ENCODE results near the gene SLC25A28. TPM values are rescaled to one million over a fixed set of nuclear protein-coding genes. Genes with fewer than 3 reads are reported as not detected.

The SLC25A28 gene
- total and polyA plus RNA-seq, 2 donors (not counting 1 experiment from before 2014, with no cell fraction given): 96.4 to 224 TPM

- intact Hi-C loops (cut with micrococcal nuclease): no loop called here
- H2AFZ ChIP-seq (ENCODE audit: insufficient read depth, low read depth, low read length, poor library complexity, severe bottlenecking): no peak overlapping the region
- no peaks in the 10 kb centered on the region for H3K9me3 ChIP-seq (ENCODE audit: control extremely low read depth in 1 of 3, control insufficient read depth in 2 of 3, insufficient read depth in 1 of 3, low read length in 2 of 3)
- no peaks in the 10 kb centered on the region for H4K20me1 ChIP-seq (ENCODE audit: control insufficient read depth, insufficient read depth, low read length, poor library complexity, severe bottlenecking)
- Mint-ChIP-seq H3K27me3 (peaks cover under 1% of the 10 kb centered on the region), H3K4me3 (no peak overlapping the region), H3K9me3 (ENCODE audit: insufficient read depth) (no peaks in the 10 kb centered on the region), H3K4me1 (peaks cover 19% of the 10 kb centered on the region), H3K27ac (no peak overlapping the region)
- H3K4me3 ChIP-seq (ENCODE audit: control extremely low read depth in 1 of 5, extremely low read depth in 1 of 5, insufficient read depth in 1 of 5, low read depth in 2 of 5, low read length in 4 of 5): no peak overlapping the region
- ChIA-PET CTCF (interaction anchor here (3.2 to 3.7 kb wide), 2 partner anchors 49 to 226 kb away, joined by 9 to 10 read pairs; no protein-coding TSS in a partner anchor), POLR2A (no interaction called here)
- DNase-seq: no peak
- no peak for TF ChIP-seq CTCF (IDR thresholded peaks at IDR 0.05)
- H3K9ac ChIP-seq (ENCODE audit: low read length): no peak overlapping the region
- H3K36me3 ChIP-seq (replicated peaks in 1 of 2; ENCODE audit: control extremely low read depth in 1 of 2, control insufficient read depth in 1 of 2, extremely low read depth in 1 of 2, insufficient read depth in 2 of 2, low read length in 1 of 2): peaks cover 0 to 2% of the 10 kb centered on the region in 2 experiments
- H3K27ac ChIP-seq (ENCODE audit: low read length in 2 of 2): no peak overlapping the region
- no peak overlapping the region for H3K4me2 ChIP-seq (replicated peaks; ENCODE audit: low read depth, low read length, poor library complexity, severe bottlenecking)
- WGBS (ENCODE audit: insufficient coverage): 100% methylated on average over 2 of the region's 6 CpGs
- H3K4me1 ChIP-seq (ENCODE audit: control insufficient read depth in 2 of 2, insufficient read depth in 2 of 2, low read length in 2 of 2): peaks cover 7 to 16% of the 10 kb centered on the region in 2 donors
- no peak for ATAC-seq (ENCODE audit: low read depth)
- H3K79me2 ChIP-seq (ENCODE audit: control insufficient read depth, insufficient read depth, low read length): no peaks in the 10 kb centered on the region
- H3K27me3 ChIP-seq (replicated peaks in 1 of 4; ENCODE audit: control extremely low read depth in 1 of 4, control insufficient read depth in 3 of 4, insufficient read depth in 4 of 4, low read length in 3 of 4): peaks cover 0 to 4% (median 0%) of the 10 kb centered on the region in 4 experiments
These were observed 41.1 kb upstream of the SLC25A28 start for GRCh38 chr10:99661377-99661763.

- Histone ChIP-seq H3K9ac (ENCODE audit: low read length) (no peak overlapping the region), H3K9me3 (ENCODE audit: control extremely low read depth in 1 of 3, control insufficient read depth in 2 of 3, insufficient read depth in 1 of 3, low read length in 2 of 3) (no peaks in the 10 kb centered on the region), H2AFZ (ENCODE audit: insufficient read depth, low read depth, low read length, poor library complexity, severe bottlenecking) (no peak overlapping the region), H3K79me2 (ENCODE audit: control insufficient read depth, insufficient read depth, low read length) (no peaks in the 10 kb centered on the region), H4K20me1 (ENCODE audit: control insufficient read depth, insufficient read depth, low read length, poor library complexity, severe bottlenecking) (no peaks in the 10 kb centered on the region), H3K4me1 (ENCODE audit: control insufficient read depth in 2 of 2, insufficient read depth in 2 of 2, low read length in 2 of 2) (peaks cover 7 to 16% of the 10 kb centered on the region in 2 donors), H3K27me3 (replicated peaks in 1 of 4; ENCODE audit: control extremely low read depth in 1 of 4, control insufficient read depth in 3 of 4, insufficient read depth in 4 of 4, low read length in 3 of 4) (peaks cover 0 to 4% (median 0%) of the 10 kb centered on the region in 4 experiments), H3K4me2 (replicated peaks; ENCODE audit: low read depth, low read length, poor library complexity, severe bottlenecking) (no peak overlapping the region), H3K27ac (ENCODE audit: low read length in 2 of 2) (no peak overlapping the region), H3K36me3 (replicated peaks in 1 of 2; ENCODE audit: control extremely low read depth in 1 of 2, control insufficient read depth in 1 of 2, extremely low read depth in 1 of 2, insufficient read depth in 2 of 2, low read length in 1 of 2) (peaks cover 0 to 2% of the 10 kb centered on the region in 2 experiments), H3K4me3 (ENCODE audit: control extremely low read depth in 1 of 5, extremely low read depth in 1 of 5, insufficient read depth in 1 of 5, low read depth in 2 of 5, low read length in 4 of 5) (no peak overlapping the region)
- CTCF ChIA-PET: interaction anchor here (0.6 to 3.7 kb wide), 3 partner anchors 48 to 225 kb away, joined by 3 to 10 read pairs (median 9); no protein-coding TSS in a partner anchor
- Mint-ChIP-seq H3K4me3 (no peak overlapping the region), H3K9me3 (ENCODE audit: insufficient read depth) (no peaks in the 10 kb centered on the region), H3K27ac (no peak overlapping the region), H3K4me1 (peaks cover 19% of the 10 kb centered on the region), H3K27me3 (peaks cover 6% of the 10 kb centered on the region)
- intact Hi-C loops (cut with micrococcal nuclease): no loop called here
- TF ChIP-seq EZH2 (IDR thresholded peaks at IDR 0.05; ENCODE audit: borderline replicate concordance, insufficient read depth, low read depth, low read length, poor library complexity, severe bottlenecking) (no peak), CTCF (IDR thresholded peaks at IDR 0.05) (no peak)
- WGBS (ENCODE audit: insufficient coverage): 93% methylated on average over 1 of the region's 6 CpGs
- DNase-seq: no peak
- ATAC-seq (ENCODE audit: low read depth): no peak
- POLR2A ChIA-PET: no interaction called here
These were observed 40.6 kb upstream of the SLC25A28 start for GRCh38 chr10:99660662-99661376.
